Measurements from ENCODE around the gene VNN1.

VNN1 gene

GRCh38 chr6:132733283-132733682 is 19.4 kb upstream of the VNN1 start:
- no peaks in the 10 kb centered on the region for H3K4me1 ChIP-seq (ENCODE audit: insufficient read depth, low read length, severe bottlenecking)
- H3K9ac ChIP-seq (ENCODE audit: low read length): no peak overlapping the region
- H3K36me3 ChIP-seq (ENCODE audit: insufficient read depth, low read length): no peaks in the 10 kb centered on the region
- no peak overlapping the region for H3K4me2 ChIP-seq (ENCODE audit: low read length)
- H3K9me3 ChIP-seq (ENCODE audit: low read length): no peaks in the 10 kb centered on the region
- no peaks in the 10 kb centered on the region for H3K9me2 ChIP-seq (ENCODE audit: low read depth, low read length)
- no peaks in the 10 kb centered on the region for H3K27me3 ChIP-seq (ENCODE audit: insufficient read depth, low read length)
- TF ChIP-seq CTCF (IDR thresholded peaks at IDR 0.05; ENCODE audit: low read length) (no peak), EZH2 (IDR thresholded peaks at IDR 0.05; ENCODE audit: borderline replicate concordance, low read length) (no peak)
- no peak overlapping the region for H2AFZ ChIP-seq (ENCODE audit: low read length)
- H3K79me2 ChIP-seq (ENCODE audit: insufficient read depth, low read length): no peaks in the 10 kb centered on the region
- no peak overlapping the region for H3K4me3 ChIP-seq (ENCODE audit: low read depth, low read length, poor library complexity, severe bottlenecking)
- H3F3A ChIP-seq (ENCODE audit: insufficient read depth, low read length): no peaks in the 10 kb centered on the region
- no peak overlapping the region for H3K27ac ChIP-seq (ENCODE audit: low read depth, low read length, poor library complexity, severe bottlenecking)
- H4K20me1 ChIP-seq (ENCODE audit: insufficient read depth, low read length): no peaks in the 10 kb centered on the region

- Histone ChIP-seq H3K27ac (ENCODE audit: low read depth, low read length, poor library complexity, severe bottlenecking) (no peak overlapping the region), H3K9ac (ENCODE audit: low read length) (no peak overlapping the region), H3K4me1 (ENCODE audit: insufficient read depth, low read length, severe bottlenecking) (peaks cover 4% of the 10 kb centered on the region), H2AFZ (ENCODE audit: low read length) (no peak overlapping the region), H3K36me3 (ENCODE audit: insufficient read depth, low read length) (no peaks in the 10 kb centered on the region), H3F3A (ENCODE audit: insufficient read depth, low read length) (no peaks in the 10 kb centered on the region), H3K4me2 (ENCODE audit: low read length) (no peak overlapping the region), H3K9me2 (ENCODE audit: low read depth, low read length) (no peaks in the 10 kb centered on the region), H3K79me2 (ENCODE audit: insufficient read depth, low read length) (no peaks in the 10 kb centered on the region), H4K20me1 (ENCODE audit: insufficient read depth, low read length) (no peaks in the 10 kb centered on the region), H3K9me3 (ENCODE audit: low read length) (no peaks in the 10 kb centered on the region), H3K27me3 (ENCODE audit: insufficient read depth, low read length) (no peaks in the 10 kb centered on the region), H3K4me3 (ENCODE audit: low read depth, low read length, poor library complexity, severe bottlenecking) (no peak overlapping the region)
- TF ChIP-seq CTCF (IDR thresholded peaks at IDR 0.05; ENCODE audit: low read length) (no peak), EZH2 (IDR thresholded peaks at IDR 0.05; ENCODE audit: borderline replicate concordance, low read length) (no peak)
Observed at GRCh38 chr6:132731086-132731485, 17.2 kb upstream of the VNN1 start.

GRCh38 chr6:132730560-132730959 is 16.7 kb upstream of the VNN1 start:
- Histone ChIP-seq H4K20me1 (ENCODE audit: insufficient read depth, low read length) (no peaks in the 10 kb centered on the region), H3F3A (ENCODE audit: insufficient read depth, low read length) (no peaks in the 10 kb centered on the region), H3K9ac (ENCODE audit: low read length) (no peak overlapping the region), H3K27me3 (ENCODE audit: insufficient read depth, low read length) (no peaks in the 10 kb centered on the region), H3K4me2 (ENCODE audit: low read length) (no peak overlapping the region), H3K79me2 (ENCODE audit: insufficient read depth, low read length) (no peaks in the 10 kb centered on the region), H3K9me2 (ENCODE audit: low read depth, low read length) (no peaks in the 10 kb centered on the region), H3K9me3 (ENCODE audit: low read length) (no peaks in the 10 kb centered on the region), H3K27ac (ENCODE audit: low read depth, low read length, poor library complexity, severe bottlenecking) (no peak overlapping the region), H2AFZ (ENCODE audit: low read length) (no peak overlapping the region), H3K4me3 (ENCODE audit: low read depth, low read length, poor library complexity, severe bottlenecking) (no peak overlapping the region), H3K4me1 (ENCODE audit: insufficient read depth, low read length, severe bottlenecking) (peaks cover 10% of the 10 kb centered on the region), H3K36me3 (ENCODE audit: insufficient read depth, low read length) (no peaks in the 10 kb centered on the region)
- TF ChIP-seq EZH2 (IDR thresholded peaks at IDR 0.05; ENCODE audit: borderline replicate concordance, low read length): no peak
- TF ChIP-seq CTCF (IDR thresholded peaks at IDR 0.05; ENCODE audit: low read length): no peak
